ENCODE data around the gene ST8SIA1. TPM values are rescaled to one million over a fixed set of nuclear protein-coding genes. Genes with fewer than 3 reads are reported as not detected.

ST8SIA1 gene
- total RNA-seq, 1 experiment from 2014 or later: not detected

- no peaks in the 10 kb centered on the region for H4K20me1 ChIP-seq (ENCODE audit: insufficient read depth)
- H2AFZ ChIP-seq (ENCODE audit: low read depth, low read length, poor library complexity, severe bottlenecking): no peak overlapping the region
- H3K27ac ChIP-seq (ENCODE audit: low read depth, low read length): no peak overlapping the region
- H3K79me2 ChIP-seq (ENCODE audit: insufficient read depth, low read length): no peaks in the 10 kb centered on the region
- no peak for ATAC-seq
- RAD21 ChIA-PET (ENCODE audit: low non-redundant PET in 1 of 2, low total read pairs in 2 of 2, uncharacterized antibody in 2 of 2, unreplicated experiment in 2 of 2): no interaction called here
- BruUV-seq (replicated peaks): no TSS peak
- H3K4me2 ChIP-seq (ENCODE audit: low read length): no peak overlapping the region
- no peak overlapping the region for H3K4me3 ChIP-seq (replicated peaks in 1 of 2; ENCODE audit: low read depth in 1 of 2, low read length in 2 of 2)
- POLR2A ChIA-PET: no interaction called here
- no peak overlapping the region for H3K9ac ChIP-seq (ENCODE audit: low read length)
- H3K36me3 ChIP-seq (ENCODE audit: control insufficient read depth in 1 of 2, insufficient read depth in 2 of 2, low read length in 2 of 2): no peaks in the 10 kb centered on the region
- H3K9me3 ChIP-seq (ENCODE audit: control insufficient read depth in 1 of 2, insufficient read depth in 1 of 2, low read depth in 1 of 2, low read length in 2 of 2): no peaks in the 10 kb centered on the region
- no peaks in the 10 kb centered on the region; the same call in 1 of the 2 replicates for H3K27me3 ChIP-seq (ENCODE audit: insufficient read depth, low read length)
- DNase-seq (ENCODE audit: low read depth, low spot score): no peak
- TF ChIP-seq REST (IDR thresholded peaks at IDR 0.05; ENCODE audit: low read depth): no peak
- TF ChIP-seq ZNF274 (IDR thresholded peaks at IDR 0.05; ENCODE audit: low read depth, low read length): no peak
- TF ChIP-seq EGR1 (IDR thresholded peaks at IDR 0.05; ENCODE audit: low read depth): no peak
- TF ChIP-seq SP1 (IDR thresholded peaks at IDR 0.05; ENCODE audit: low read depth): no peak
- no peak for TF ChIP-seq TCF7L2 (IDR thresholded peaks at IDR 0.05; ENCODE audit: borderline replicate concordance, extremely low read depth, insufficient read depth, insufficient read length)
- TF ChIP-seq SIN3A (IDR thresholded peaks at IDR 0.05; ENCODE audit: low read depth): no peak
- no peak for TF ChIP-seq POLR2A (IDR thresholded peaks at IDR 0.05; ENCODE audit: borderline replicate concordance, extremely low read depth, insufficient read depth, insufficient read length)
- TF ChIP-seq YY1 (IDR thresholded peaks at IDR 0.05; ENCODE audit: extremely low read depth, insufficient replicate concordance, low read depth, low read length): no peak
- no peak for TF ChIP-seq ZBTB33 (IDR thresholded peaks at IDR 0.05; ENCODE audit: extremely low read depth, insufficient replicate concordance, low read length)
- no peak for TF ChIP-seq CBX3 (IDR thresholded peaks at IDR 0.05; ENCODE audit: low read depth)
- TF ChIP-seq RAD21 (IDR thresholded peaks at IDR 0.05; ENCODE audit: low read depth): no peak
- TF ChIP-seq POLR2AphosphoS5 (IDR thresholded peaks at IDR 0.05; ENCODE audit: low read depth, low read length): no peak
- TF ChIP-seq SRF (IDR thresholded peaks at IDR 0.05; ENCODE audit: low read depth): no peak
- no peak for TF ChIP-seq MAX (IDR thresholded peaks at IDR 0.05)
- no peak for TF ChIP-seq CTCF (IDR thresholded peaks at IDR 0.05 in 2 of 3, conservative IDR thresholded peaks at IDR 0.05 in 1 of 3; ENCODE audit: borderline replicate concordance in 1 of 3, insufficient read depth in 1 of 3, low read depth in 2 of 3, low read length in 2 of 3)
- TF ChIP-seq FOSL1 (IDR thresholded peaks at IDR 0.05; ENCODE audit: low read depth): no peak
- no peak for TF ChIP-seq CEBPB (IDR thresholded peaks at IDR 0.05; ENCODE audit: low read depth)
- no peak for TF ChIP-seq ELF1 (IDR thresholded peaks at IDR 0.05; ENCODE audit: borderline replicate concordance, low read depth)
- no peak for TF ChIP-seq ZFX (IDR thresholded peaks at IDR 0.05)
- no peak for TF ChIP-seq EZH2 (IDR thresholded peaks at IDR 0.05)
- CTCF ChIA-PET: no interaction called here
- no peaks in the 10 kb centered on the region for H3K4me1 ChIP-seq (ENCODE audit: control insufficient read depth in 1 of 2, insufficient read depth in 2 of 2, low read length in 2 of 2)
- no peaks in the 10 kb centered on the region for H3K9me2 ChIP-seq (ENCODE audit: insufficient read depth)
- intact Hi-C loops (cut with micrococcal nuclease): no loop called here
Observed at GRCh38 chr12:22307811-22308210, 26.7 kb downstream of the ST8SIA1 start.
